Mesendoderm (in vitro differentiated cells): ENCODE data around the gene PROX2.

Experiments used
- DNase-seq: peaks from one replicate; pipeline ENCODE4 v3.0.0; 2013
- H2AK5ac ChIP-seq: 2 replicates; pipeline ENCODE4 v1.6.1; 2013; ENCODE audit warnings: low read length, inconsistent platforms
- H2BK120ac ChIP-seq: 2 replicates; pipeline ENCODE4 v1.6.1; 2013; ENCODE audit warnings: low read depth, mild to moderate bottlenecking, low read length, moderate library complexity, mixed read lengths
- H2BK15ac ChIP-seq: replicated peaks from 2 replicates; pipeline ENCODE4 v1.6.1; 2013; ENCODE audit warnings: low read depth, mild to moderate bottlenecking, moderate library complexity
- H2BK5ac ChIP-seq: 2 replicates; pipeline ENCODE4 v1.6.1; 2013; ENCODE audit warnings: low read length, inconsistent platforms
- H3K18ac ChIP-seq: 2 replicates; pipeline ENCODE4 v1.6.1; 2013; ENCODE audit warnings: mild to moderate bottlenecking, low read length, mixed read lengths
- H3K23ac ChIP-seq: one replicate; pipeline ENCODE4 v1.6.1; 2013; ENCODE audit warnings: low read length
- H3K27ac ChIP-seq: 2 replicates; pipeline ENCODE4 v1.5.1; 2013; ENCODE audit warnings: low read depth, mild to moderate bottlenecking, inconsistent platforms, low read length, moderate library complexity
- H3K27me3 ChIP-seq: 2 replicates; pipeline ENCODE4 v1.6.1; 2013; ENCODE audit warnings: low read length, control low read depth, mild to moderate bottlenecking, inconsistent platforms; ENCODE audit not compliant: insufficient read depth, poor library complexity
- H3K36me3 ChIP-seq: 2 replicates; pipeline ENCODE4 v1.6.1; 2013; ENCODE audit warnings: low read length, inconsistent platforms; ENCODE audit not compliant: control insufficient read depth, insufficient read depth
- H3K4ac ChIP-seq: one replicate; pipeline ENCODE4 v1.6.1; 2013; ENCODE audit warnings: low read depth, mild to moderate bottlenecking, low read length, moderate library complexity
- H3K4me1 ChIP-seq: 2 replicates; pipeline ENCODE4 v1.6.1; 2013; ENCODE audit warnings: low read depth, low read length, inconsistent platforms; ENCODE audit not compliant: control insufficient read depth
- H3K4me2 ChIP-seq: 2 replicates; pipeline ENCODE4 v1.6.1; 2013; ENCODE audit warnings: low read length
- H3K4me3 ChIP-seq: 2 replicates; pipeline ENCODE4 v1.5.1; 2013; ENCODE audit warnings: mild to moderate bottlenecking, low read length
- H3K56ac ChIP-seq: one replicate; pipeline ENCODE4 v1.6.1; 2013; ENCODE audit warnings: low read length
- H3K79me1 ChIP-seq: 2 replicates; pipeline ENCODE4 v1.6.1; 2013; ENCODE audit warnings: low read length, inconsistent platforms
- H3K79me2 ChIP-seq: 2 replicates; pipeline ENCODE4 v1.6.1; 2013; ENCODE audit warnings: mild to moderate bottlenecking, low read length; ENCODE audit not compliant: control insufficient read depth, insufficient read depth
- H3K9ac ChIP-seq: 2 replicates; pipeline ENCODE4 v1.6.1; 2013; ENCODE audit warnings: low read length, inconsistent platforms
- H4K5ac ChIP-seq: one replicate; pipeline ENCODE4 v1.6.1; 2013; ENCODE audit warnings: low read length
- H4K8ac ChIP-seq: one replicate; pipeline ENCODE4 v1.6.1; 2013; ENCODE audit warnings: low read depth, mild to moderate bottlenecking, control low read depth, low read length, moderate library complexity
- WGBS: extraction: QIAGEN DNeasy Blood & Tissue Kit; methylation state at CpG from one replicate; pipeline ENCODE4 v1.1.7; 2013; ENCODE audit warnings: low lambda C conversion rate, missing lambda C conversion rate; ENCODE audit not compliant: insufficient coverage; ENCODE audit errors: extremely low coverage; 5-methylcytosine and 5-hydroxymethylcytosine counted together

PROX2 gene

GRCh38 chr14:74835645-74836250 is 40.2 kb downstream of the PROX2 start:
- no peak overlapping the region for H3K23ac ChIP-seq

DNA sequence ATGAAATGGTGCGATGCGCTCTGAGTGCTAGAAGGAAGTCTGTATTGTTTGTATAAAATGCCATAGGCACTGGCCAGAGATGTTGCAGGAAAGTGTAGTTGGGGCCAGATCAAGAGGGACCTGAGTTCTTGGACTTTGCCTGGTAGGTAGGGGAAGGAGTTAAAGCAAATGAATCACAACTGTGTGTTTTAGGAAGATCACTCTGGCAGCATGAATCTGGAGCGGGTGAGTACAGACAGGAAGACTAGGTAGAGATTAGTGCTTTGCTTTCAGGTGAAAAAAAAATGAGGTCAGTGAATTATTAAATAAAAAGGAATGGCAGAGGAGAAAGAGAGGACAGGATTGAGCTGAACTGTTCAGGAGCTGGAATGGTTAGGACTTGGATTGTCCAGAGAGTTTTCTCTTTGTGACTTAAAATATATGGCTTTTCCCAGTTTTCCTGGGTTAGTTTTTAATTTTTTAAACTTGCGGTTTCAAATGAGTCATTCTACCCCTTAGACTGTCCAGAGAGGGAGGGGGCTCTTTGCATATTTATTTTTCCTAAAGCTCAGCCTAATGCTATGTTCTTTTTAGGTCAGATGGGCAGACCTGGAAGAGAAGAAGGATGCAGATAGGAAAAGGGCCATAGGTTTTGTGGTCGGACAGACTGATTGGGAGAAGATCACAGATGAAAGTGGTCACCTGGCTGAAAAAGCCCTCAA is 41.1 kb downstream of the PROX2 start:
- H3K4me3 ChIP-seq = no peak overlapping the region

More at GRCh38 chr14:74835645-74836250, 40.2 kb downstream of the PROX2 start:
- Histone ChIP-seq H3K27me3 (no peaks in the 10 kb centered on the region), H3K36me3 (no peaks in the 10 kb centered on the region), H3K18ac (no peak overlapping the region), H3K9ac (no peak overlapping the region), H3K27ac (no peak overlapping the region), H2BK15ac (no peak overlapping the region), H4K5ac (no peak overlapping the region), H3K79me2 (no peaks in the 10 kb centered on the region), H3K56ac (no peak overlapping the region), H3K79me1 (no peaks in the 10 kb centered on the region), H3K4ac (no peak overlapping the region), H3K4me3 (no peak overlapping the region), H3K4me1 (no peaks in the 10 kb centered on the region), H2AK5ac (no peak overlapping the region), H2BK120ac (no peak overlapping the region), H3K4me2 (no peak overlapping the region), H2BK5ac (no peak overlapping the region), H4K8ac (no peak overlapping the region)
- DNase-seq = no peak
- no CpG with 5 or more reads among the region's 7 CpGs for WGBS

GRCh38 chr14:74832849-74833248 is 43.1 kb downstream of the PROX2 start:
- Histone ChIP-seq H4K8ac (no peak overlapping the region), H3K4me3 (no peak overlapping the region), H2BK120ac (no peak overlapping the region), H2BK5ac (no peak overlapping the region), H3K79me2 (no peaks in the 10 kb centered on the region), H2AK5ac (no peak overlapping the region), H3K4ac (no peak overlapping the region), H3K4me2 (no peak overlapping the region), H3K36me3 (peaks cover 5% of the 10 kb centered on the region), H2BK15ac (no peak overlapping the region), H3K23ac (no peak overlapping the region), H3K27me3 (no peaks in the 10 kb centered on the region), H3K79me1 (no peaks in the 10 kb centered on the region), H3K9ac (no peak overlapping the region), H3K56ac (no peak overlapping the region), H4K5ac (no peak overlapping the region), H3K18ac (no peak overlapping the region), H3K4me1 (no peaks in the 10 kb centered on the region), H3K27ac (no peak overlapping the region)
- no CpG with 5 or more reads among the region's 4 CpGs for WGBS
- no peak for DNase-seq

More for the DNA sequence above, 41.1 kb downstream of the PROX2 start:
- H2BK5ac ChIP-seq = no peak overlapping the region
- H3K18ac ChIP-seq = no peak overlapping the region
- no peak for DNase-seq
- no peak overlapping the region for H3K4ac ChIP-seq
- no peak overlapping the region for H2BK120ac ChIP-seq
- H3K27me3 ChIP-seq = no peaks in the 10 kb centered on the region
- H3K79me1 ChIP-seq = no peaks in the 10 kb centered on the region
- H3K36me3 ChIP-seq = no peaks in the 10 kb centered on the region
- H3K9ac ChIP-seq = no peak overlapping the region
- no peak overlapping the region for H4K8ac ChIP-seq
- H4K5ac ChIP-seq = no peak overlapping the region
- no peak overlapping the region for H3K23ac ChIP-seq
- H3K4me2 ChIP-seq = no peak overlapping the region
- no peak overlapping the region for H3K27ac ChIP-seq
- H3K4me1 ChIP-seq = no peaks in the 10 kb centered on the region
- H3K79me2 ChIP-seq = no peaks in the 10 kb centered on the region
- no CpG with 5 or more reads among the region's 5 CpGs for WGBS
- H2AK5ac ChIP-seq = no peak overlapping the region
- H3K56ac ChIP-seq = no peak overlapping the region
- H2BK15ac ChIP-seq = no peak overlapping the region

GRCh38 chr14:74829251-74829650 is 46.7 kb downstream of the PROX2 start:
- no peak overlapping the region for H2BK5ac ChIP-seq
- H2AK5ac ChIP-seq = no peak overlapping the region
- H3K4ac ChIP-seq = no peak overlapping the region
- no peak overlapping the region for H3K4me3 ChIP-seq
- H3K56ac ChIP-seq = no peak overlapping the region
- H3K23ac ChIP-seq = no peak overlapping the region
- peaks cover 5% of the 10 kb centered on the region for H3K36me3 ChIP-seq
- no peak overlapping the region for H3K27ac ChIP-seq
- no peak overlapping the region for H4K5ac ChIP-seq
- H3K79me2 ChIP-seq = no peaks in the 10 kb centered on the region
- H3K4me1 ChIP-seq = no peaks in the 10 kb centered on the region
- H2BK15ac ChIP-seq = no peak overlapping the region
- no peak overlapping the region for H2BK120ac ChIP-seq
- no peak overlapping the region for H3K18ac ChIP-seq
- no peak overlapping the region for H4K8ac ChIP-seq
- H3K9ac ChIP-seq = no peak overlapping the region
- WGBS = no CpG with 5 or more reads among the region's 5 CpGs
- no peaks in the 10 kb centered on the region for H3K27me3 ChIP-seq
- H3K79me1 ChIP-seq = no peaks in the 10 kb centered on the region
- no peak for DNase-seq
- no peak overlapping the region for H3K4me2 ChIP-seq

GRCh38 chr14:74826574-74826973 is 49.4 kb downstream of the PROX2 start:
- Histone ChIP-seq H4K5ac (no peak overlapping the region), H3K4me3 (no peak overlapping the region), H2BK15ac (no peak overlapping the region), H3K79me1 (no peaks in the 10 kb centered on the region), H3K9ac (no peak overlapping the region), H3K4ac (no peak overlapping the region), H3K18ac (no peak overlapping the region), H3K79me2 (no peaks in the 10 kb centered on the region), H2AK5ac (no peak overlapping the region), H3K4me2 (no peak overlapping the region), H2BK120ac (no peak overlapping the region), H3K27ac (no peak overlapping the region), H3K36me3 (peaks cover 5% of the 10 kb centered on the region), H3K23ac (no peak overlapping the region), H3K27me3 (no peaks in the 10 kb centered on the region), H2BK5ac (no peak overlapping the region), H4K8ac (no peak overlapping the region), H3K56ac (no peak overlapping the region), H3K4me1 (no peaks in the 10 kb centered on the region)
- peak; percentile 9 for DNase-seq
